Body of pancreas (tissue), 4 donors: Measurements from ENCODE around the gene CCDC27. TPM values are rescaled to one million over a fixed set of nuclear protein-coding genes. Genes with fewer than 3 reads are reported as not detected.

Experiments used
- ATAC-seq: fragments of 150-250 bp; one replicate; pipeline ENCODE4 v1.9.1; 2016
- DNase-seq, 4 donors: peaks; one replicate each; pipeline ENCODE4 v3.0.0-alpha.2; 2019
- H3K27ac ChIP-seq, 4 donors: fragments of 200-600 bp; sonication (generic); 1 replicate in 3 of 4; 2 replicates in 1 of 4; pipeline versions ENCODE4 v1.5.1 to v1.6.1; 2016 to 2019; ENCODE audit warnings: mild to moderate bottlenecking in 1 of 4, mixed read lengths in 1 of 4, moderate library complexity in 1 of 4
- H3K27me3 ChIP-seq, 2 donors: fragments of 200-600 bp; sonication (generic); one replicate each; pipeline ENCODE4 v1.6.0; 2016; ENCODE audit warnings: mild to moderate bottlenecking in 1 of 2
- H3K36me3 ChIP-seq, 2 donors: fragments of 200-600 bp; sonication (generic); replicated peaks in 1 of 2; 2 replicates each; pipeline ENCODE4 v1.5.1; 2016; ENCODE audit warnings: low read depth in 2 of 2; ENCODE audit not compliant: insufficient read depth in 1 of 2
- H3K4me1 ChIP-seq: fragments of 200-600 bp; sonication (generic); one replicate; pipeline ENCODE4 v1.6.0; 2016
- H3K4me3 ChIP-seq, 2 donors: fragments of 200-600 bp; sonication (generic); 1 replicate in 1 of 2; 2 replicates in 1 of 2; pipeline ENCODE4 v1.5.1; 2016 to 2019
- H3K9me3 ChIP-seq, 3 donors: fragments of 200-600 bp; sonication (generic); 1 replicate in 2 of 3; 2 replicates in 1 of 3; pipeline ENCODE4 v1.5.1; 2016
- CTCF ChIP-seq, 7 experiments: fragments of 450-650 bp in 4 of 7; fragments of 200-600 bp in 3 of 7; sonication (generic) in 3 of 7; IDR thresholded peaks; one replicate each; pipeline ENCODE4 v1.5.1; 2016 to 2019; ENCODE audit warnings: antibody characterized with exemption in 7 of 7
- POLR2A ChIP-seq, 3 donors: fragments of 450-650 bp; IDR thresholded peaks; one replicate each; pipeline ENCODE4 v1.6.1; 2016; ENCODE audit warnings: antibody characterized with exemption in 3 of 3, mild to moderate bottlenecking in 2 of 3
- WGBS, 2 donors: methylation state at CpG; one replicate each; pipeline ENCODE4 v1.1.5; 2017; 5-methylcytosine and 5-hydroxymethylcytosine counted together
- intact Hi-C: fragments of 100-400 bp; cut with DNase I; formaldehyde crosslinking; loops from one replicate; pipeline ENCODE4 v1.15.1; 2023
- small RNA-seq: library from RNA; depleted of rRNA; stranded (forward); fragments of <200 nt; gene quantifications from one replicate; pipeline ENCODE3, GENCODE V24; 2016
- total RNA-seq, 2 donors: library from RNA; depleted of rRNA; stranded (reverse); fragments of >200 nt; gene quantifications; one replicate each; pipeline ENCODE4 v1.1.0, GENCODE V29; 2016

Gene CCDC27
- total RNA-seq, 2 donors from 2014 or later = not detected

GRCh38 chr1:3821004-3821403 is 68.8 kb downstream of the CCDC27 start:
- H3K36me3 ChIP-seq = peaks cover 0 to 28% of the 10 kb centered on the region in 2 donors
- no peak overlapping the region for H3K4me3 ChIP-seq
- H3K27ac ChIP-seq = no peak overlapping the region
- TF ChIP-seq POLR2A (IDR thresholded peaks at IDR 0.05) (no peak), CTCF (IDR thresholded peaks at IDR 0.05) (no peak)
- intact Hi-C loops = no loop called here
- DNase-seq (no peak), ATAC-seq (no peak)
- H3K27me3 ChIP-seq = no peaks in the 10 kb centered on the region
- 80% methylated on average over 6 of the region's 6 CpGs for WGBS, 2 donors
- no peaks in the 10 kb centered on the region for H3K9me3 ChIP-seq
- H3K4me1 ChIP-seq = no peaks in the 10 kb centered on the region

Small RNA genes lying within 50 kb of the gene (small RNA-seq; reads per million reads assigned to genes)
- not detected for gene RF02197
- not detected for gene RN7SL574P

Other genes with a start within 250 kb of the CCDC27 start
- gene MEGF6, start 140.9 kb upstream of the CCDC27 start, total RNA-seq = 10 to 100 TPM; 22.4 to 24.9 TPM
- gene TPRG1L, start 127.4 kb upstream of the CCDC27 start, total RNA-seq = 10 to 100 TPM in 1 of 2 donors, 1 to 10 TPM in 1; 8.6 to 24.4 TPM
- gene WRAP73, start 102.3 kb upstream of the CCDC27 start, total RNA-seq = 10 to 100 TPM in 1 of 2 donors, 1 to 10 TPM in 1; 7.8 to 35.6 TPM
- gene TP73, start 99.9 kb upstream of the CCDC27 start, total RNA-seq = 10 to 100 TPM in 1 of 2 donors, under 1 TPM in 1; 0.26 to 13.5 TPM
- gene SMIM1, start 20.3 kb downstream of the CCDC27 start, total RNA-seq = 1 to 10 TPM in 1 of 2 donors, not detected in 1; 5.2 TPM
- gene LRRC47, start 44.0 kb downstream of the CCDC27 start, total RNA-seq = 10 to 100 TPM; 40.0 to 49.4 TPM
- 10 to 100 TPM; 17.9 to 22.1 TPM for gene CEP104, start 104.8 kb downstream of the CCDC27 start, total RNA-seq
- gene DFFB, start 105.0 kb downstream of the CCDC27 start, total RNA-seq = 10 to 100 TPM in 1 of 2 donors, 1 to 10 TPM in 1; 6.5 to 13.5 TPM
- gene C1orf174, start 147.8 kb downstream of the CCDC27 start, total RNA-seq = 10 to 100 TPM; 14.8 to 15.6 TPM